Placental pericyte (primary cell): ENCODE measurements around the gene OR10C1. TPM values are rescaled to one million over a fixed set of nuclear protein-coding genes. Genes with fewer than 3 reads are reported as not detected.

ENCODE experiments used
- total RNA-seq: library from RNA; depleted of rRNA; stranded (reverse); fragments of >200 nt; gene quantifications from 2 replicates; pipeline ENCODE4 v1.2.3, GENCODE V29; 2012

Gene OR10C1, protein sequence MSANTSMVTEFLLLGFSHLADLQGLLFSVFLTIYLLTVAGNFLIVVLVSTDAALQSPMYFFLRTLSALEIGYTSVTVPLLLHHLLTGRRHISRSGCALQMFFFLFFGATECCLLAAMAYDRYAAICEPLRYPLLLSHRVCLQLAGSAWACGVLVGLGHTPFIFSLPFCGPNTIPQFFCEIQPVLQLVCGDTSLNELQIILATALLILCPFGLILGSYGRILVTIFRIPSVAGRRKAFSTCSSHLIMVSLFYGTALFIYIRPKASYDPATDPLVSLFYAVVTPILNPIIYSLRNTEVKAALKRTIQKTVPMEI
- not detected in 2 replicates for total RNA-seq

DNA sequence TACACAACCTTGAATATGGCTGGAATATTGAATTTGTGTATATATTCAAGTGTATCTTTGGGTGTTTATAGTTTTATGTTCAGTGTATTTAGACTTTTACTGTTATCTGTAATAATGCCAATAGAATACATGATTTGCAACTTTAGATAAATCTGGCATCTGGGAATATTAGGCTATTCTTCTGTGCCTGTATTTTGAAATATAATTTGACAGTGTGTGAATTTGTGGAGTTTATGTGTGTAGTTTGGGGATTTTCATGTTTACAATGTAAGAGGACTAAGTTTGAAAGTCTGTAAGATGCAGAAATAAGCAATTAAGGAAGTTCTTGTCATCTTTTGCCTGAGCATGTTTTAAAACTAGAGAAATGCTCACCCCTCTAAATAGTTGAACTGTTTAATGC lies at the start of gene OR10C1:
Gene OR10C1, plus strand, starts transcription at position 301 of the 400 bp plus-strand sequence. CDS start 710 bp downstream, outside the sequence.

DNA sequence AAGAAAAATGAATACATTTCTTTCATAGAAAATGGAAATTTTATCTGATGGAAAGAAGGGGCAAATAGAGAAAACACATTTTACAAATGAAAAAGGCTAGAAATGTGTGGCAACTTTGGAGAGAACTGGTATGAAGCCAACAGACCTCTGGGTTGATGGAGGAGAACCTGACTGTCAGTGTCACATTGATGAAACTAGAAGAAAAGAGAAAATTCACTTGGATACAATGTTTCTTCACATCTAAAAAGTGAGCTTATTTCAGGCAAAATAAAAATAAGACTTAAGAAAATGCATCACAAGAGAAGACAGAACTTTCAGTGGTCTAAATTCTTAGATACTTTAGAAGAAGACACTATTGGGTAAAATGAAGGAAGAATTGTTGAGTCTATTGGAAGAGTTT lies 43.8 kb upstream of the OR10C1 start, which contains the start of gene OR12D2:
Gene OR12D2, plus strand, starts transcription at position 301 of the 400 bp plus-strand sequence. CDS start 1,069 bp downstream, outside the sequence.

DNA sequence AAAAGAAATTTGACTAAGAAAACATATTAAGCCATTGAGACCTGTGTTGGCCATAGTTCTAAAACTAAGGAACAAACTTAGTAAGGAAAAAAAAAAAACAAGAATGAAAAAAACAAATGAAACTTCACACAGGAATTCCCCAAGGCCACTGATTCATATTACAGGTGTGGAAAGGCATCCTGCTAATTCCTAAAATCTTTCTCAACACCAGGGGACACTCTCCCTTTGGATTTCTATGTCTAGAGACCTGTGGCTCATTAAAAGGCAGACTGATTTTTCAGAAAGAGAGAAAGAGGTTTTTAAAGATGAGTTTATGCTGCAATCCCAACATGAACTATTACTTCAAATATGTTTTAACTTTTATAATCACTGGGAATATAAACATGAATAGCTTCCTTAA lies 24.5 kb upstream of the OR10C1 start, which contains the start of gene OR12D1:
Gene OR12D1, plus strand, starts transcription at position 341 of the 400 bp plus-strand sequence.

DNA sequence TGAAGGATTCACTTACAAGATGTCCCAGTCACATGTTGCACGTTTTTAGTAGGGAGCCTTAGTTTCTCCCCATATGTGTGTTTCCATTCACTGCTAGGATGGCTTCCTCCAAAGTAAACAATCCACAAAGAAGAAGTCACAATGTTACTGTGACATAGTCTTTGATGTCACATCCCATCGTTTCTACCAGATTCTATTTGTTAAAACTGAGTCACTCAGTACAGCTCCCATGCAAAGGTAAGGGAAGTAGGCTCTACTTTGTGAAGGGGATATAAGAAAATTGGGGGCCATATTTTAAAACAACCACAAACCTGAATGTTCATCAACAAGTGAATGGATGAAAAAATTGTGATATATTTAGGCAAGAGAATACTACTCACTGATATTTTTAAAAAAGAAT lies 17.9 kb downstream of the OR10C1 start, which contains the start of the genes OR11A1 and OR2H1:
Gene OR11A1, minus strand, starts transcription at position 101 of the 400 bp plus-strand sequence. CDS start 29,430 bp downstream, outside the sequence.
Gene OR2H1, plus strand, starts transcription at position 185 of the 400 bp plus-strand sequence. CDS start 4,615 bp downstream, outside the sequence.

DNA sequence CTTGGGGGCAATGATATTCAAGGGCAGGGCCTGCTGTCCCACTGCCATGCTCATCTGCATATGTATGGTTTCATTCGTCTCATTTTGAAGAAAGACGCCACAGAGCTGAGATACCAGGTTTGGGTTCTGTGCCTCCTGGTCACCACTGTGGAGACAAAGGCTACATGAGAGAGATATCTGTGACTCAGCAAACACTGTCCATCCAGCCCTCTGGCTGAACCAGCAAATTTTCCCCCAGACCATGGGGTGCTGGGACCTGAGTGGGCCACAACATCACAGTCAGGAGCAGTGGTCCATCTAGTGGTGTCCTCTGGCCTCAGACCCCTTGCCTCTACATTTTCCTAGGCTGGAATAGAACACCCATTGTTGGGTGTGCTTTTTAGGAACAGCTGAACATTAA lies 48.6 kb downstream of the OR10C1 start, which contains the start of gene MAS1L:
Gene MAS1L, minus strand, starts transcription at position 297 of the 400 bp plus-strand sequence. Its CDS starts 54 bp downstream, at position 243.

Other genes starting within 250 kb of the OR10C1 start
- not detected in 2 replicates for gene OR14J1, start 137.6 kb upstream of the OR10C1 start, total RNA-seq
- not detected in 2 replicates for gene OR5V1, start 70.4 kb upstream of the OR10C1 start, total RNA-seq
- gene OR12D3, start 64.0 kb upstream of the OR10C1 start, total RNA-seq = not detected in 2 replicates
- gene OR12D2, start 43.7 kb upstream of the OR10C1 start, total RNA-seq = not detected in 2 replicates
- gene OR12D1, start 24.4 kb upstream of the OR10C1 start, total RNA-seq = not detected in 2 replicates
- not detected in 2 replicates for gene OR11A1, start 17.8 kb downstream of the OR10C1 start, total RNA-seq
- not detected in 2 replicates for gene OR2H1, start 17.8 kb downstream of the OR10C1 start, total RNA-seq
- not detected in 2 replicates for gene MAS1L, start 48.6 kb downstream of the OR10C1 start, total RNA-seq
- not detected in 2 replicates for gene UBD, start 120.4 kb downstream of the OR10C1 start, total RNA-seq
- not detected in 2 replicates for gene OR2H2, start 145.8 kb downstream of the OR10C1 start, total RNA-seq
- gene GABBR1, start 193.9 kb downstream of the OR10C1 start, total RNA-seq = 6.3 and 13.9 TPM in 2 replicates
- gene MOG, start 217.8 kb downstream of the OR10C1 start, total RNA-seq = not detected in 2 replicates
- gene ZFP57, start 241.8 kb downstream of the OR10C1 start, total RNA-seq = not detected in 2 replicates